HCT116 (cell line): Measurements from ENCODE around the gene RBP4. TPM values are rescaled to one million over a fixed set of nuclear protein-coding genes. Genes with fewer than 3 reads are reported as not detected.

Experiments used
- ATAC-seq: fragments of 200-7000 bp; cut with Tn5 transposase; 2 replicates; pipeline ENCODE4 v1.9.1; 2020; ENCODE audit warnings: mild to moderate bottlenecking, moderate library complexity
- BruUV-seq: library from RNA; stranded (reverse); fragments of 400-500 nt; replicated peaks from 2 replicates; lab custom pipeline; 2021; lab: Mats Ljungman, UMichigan
- CTCF ChIA-PET: fragments of 300-600 bp; sonication (Branson Sonifier 250); formaldehyde crosslinking; loops from one replicate; lab custom pipeline; 2021; ENCODE audit warnings: antibody characterized with exemption; lab: Charles Lee
- POLR2A ChIA-PET: fragments of 300-600, 350-600 bp; sonication (Branson Sonifier 250); formaldehyde crosslinking; loops from one replicate; lab custom pipeline; 2021; ENCODE audit warnings: antibody characterized with exemption; lab: Charles Lee
- RAD21 ChIA-PET, 2 experiments: fragments of 300-600 bp; sonication (Branson Sonifier 250); formaldehyde crosslinking; loops; one replicate each; lab custom pipeline; 2023; ENCODE audit warnings: low total read pairs in 2 of 2; ENCODE audit not compliant: uncharacterized antibody in 2 of 2, unreplicated experiment in 2 of 2, low non-redundant PET in 1 of 2; lab: Charles Lee
- DNase-seq: peaks from one replicate; pipeline ENCODE4 v3.0.0-alpha.2; 2010; ENCODE audit warnings: low read depth, low spot score
- H2AFZ ChIP-seq: fragments of 200-600 bp; shearing (Covaris generic), sonication (generic); 2 replicates; pipeline ENCODE4 v1.6.1; 2017; ENCODE audit warnings: low read depth, mixed run types, mixed read lengths, antibody characterized with exemption, low read length; ENCODE audit not compliant: poor library complexity, severe bottlenecking
- H3K27ac ChIP-seq: 2 replicates; pipeline ENCODE4 v1.5.1; 2012; ENCODE audit warnings: low read depth, low read length
- H3K27me3 ChIP-seq: fragments of 200-600 bp; sonication (generic); 2 replicates; pipeline ENCODE4 v1.6.1; 2016; ENCODE audit warnings: mixed run types, low read length, mixed read lengths; ENCODE audit not compliant: insufficient read depth
- H3K36me3 ChIP-seq, 2 experiments: fragments of 200-500 bp in 1 of 2; fragments of 200-600 bp in 1 of 2; sonication (Bioruptor generic) in 1 of 2; sonication (generic) in 1 of 2; 2 replicates each; pipeline versions ENCODE4 v1.5.1 to v1.6.1; 2014 to 2016; ENCODE audit warnings: low read length in 2 of 2, inconsistent platforms in 1 of 2, mixed read lengths in 1 of 2, mixed run types in 1 of 2; ENCODE audit not compliant: insufficient read depth in 2 of 2, control insufficient read depth in 1 of 2
- H3K4me1 ChIP-seq, 2 experiments: fragments of 200-600 bp in 1 of 2; sonication (generic) in 1 of 2; 2 replicates each; pipeline versions ENCODE4 v1.5.1 to v1.6.1; 2012 to 2017; ENCODE audit warnings: low read length in 2 of 2, inconsistent platforms in 1 of 2, mild to moderate bottlenecking in 1 of 2, mixed read lengths in 1 of 2, mixed run types in 1 of 2, moderate library complexity in 1 of 2; ENCODE audit not compliant: insufficient read depth in 2 of 2, control insufficient read depth in 1 of 2
- H3K4me2 ChIP-seq: fragments of 200-600 bp; sonication (generic); 2 replicates; pipeline ENCODE4 v1.6.1; 2017; ENCODE audit warnings: mixed run types, low read length, mixed read lengths
- H3K4me3 ChIP-seq, 2 experiments: fragments of 200-600 bp in 1 of 2; sonication (generic) in 1 of 2; replicated peaks in 1 of 2; 2 replicates each; pipeline ENCODE4 v1.5.1; 2011 to 2016; ENCODE audit warnings: low read length in 2 of 2, control low read depth in 1 of 2, low read depth in 1 of 2, mild to moderate bottlenecking in 1 of 2, mixed read lengths in 1 of 2, mixed run types in 1 of 2
- H3K79me2 ChIP-seq: fragments of 200-600 bp; sonication (generic); 2 replicates; pipeline ENCODE4 v1.6.1; 2017; ENCODE audit warnings: mild to moderate bottlenecking, mixed run types, low read length, moderate library complexity, mixed read lengths; ENCODE audit not compliant: insufficient read depth
- H3K9ac ChIP-seq: fragments of 200-600 bp; sonication (generic); 2 replicates; pipeline ENCODE4 v1.6.1; 2016; ENCODE audit warnings: low read length, mixed read lengths
- H3K9me2 ChIP-seq: fragments of 200-600 bp; sonication (generic), shearing (Covaris generic); 2 replicates; pipeline ENCODE4 v1.6.1; 2017; ENCODE audit warnings: mixed run types, mild to moderate bottlenecking, moderate library complexity; ENCODE audit not compliant: insufficient read depth
- H3K9me3 ChIP-seq, 2 experiments: fragments of 200-500 bp in 1 of 2; fragments of 200-600 bp in 1 of 2; sonication (Bioruptor generic) in 1 of 2; sonication (generic) in 1 of 2; 2 replicates each; pipeline ENCODE4 v1.6.1; 2014 to 2017; ENCODE audit warnings: low read length in 2 of 2, mixed read lengths in 2 of 2, inconsistent platforms in 1 of 2, low read depth in 1 of 2, mild to moderate bottlenecking in 1 of 2, mixed run types in 1 of 2, moderate library complexity in 1 of 2; ENCODE audit not compliant: control insufficient read depth in 1 of 2, insufficient read depth in 1 of 2
- H4K20me1 ChIP-seq: fragments of 200-600 bp; sonication (generic), shearing (Covaris generic); 2 replicates; pipeline ENCODE4 v1.6.1; 2017; ENCODE audit warnings: mixed run types, mild to moderate bottlenecking, moderate library complexity; ENCODE audit not compliant: insufficient read depth
- EZH2 ChIP-seq: fragments of 200-600 bp; sonication (generic); IDR thresholded peaks from 2 replicates; pipeline ENCODE4 v1.6.1; 2017; ENCODE audit warnings: antibody characterized with exemption, mixed run types
- POLR2AphosphoS5 ChIP-seq: IDR thresholded peaks from 2 replicates; pipeline ENCODE4 v1.6.1; 2011; ENCODE audit warnings: mild to moderate bottlenecking, low read depth, low read length, moderate library complexity
- SRF ChIP-seq: IDR thresholded peaks from 2 replicates; pipeline ENCODE4 v1.6.1; 2012; ENCODE audit warnings: low read depth
- ZNF274 ChIP-seq: fragments of 200-500 bp; sonication (Bioruptor generic); IDR thresholded peaks from 2 replicates; pipeline ENCODE4 v1.6.1; 2014; ENCODE audit warnings: mild to moderate bottlenecking, low read depth, low read length, inconsistent platforms
- intact Hi-C: fragments of 100-400 bp; cut with micrococcal nuclease; formaldehyde crosslinking; loops from 2 replicates; pipeline ENCODE4 v1.10.0; 2022
- total RNA-seq: library from RNA; stranded (reverse); gene quantifications from one replicate; pipeline ENCODE4 v1.2.1, GENCODE V29; 2021; ENCODE audit not compliant: unreplicated experiment
- TF ChIP-seq, protein P1 (sequence below): IDR thresholded peaks from 2 replicates; pipeline ENCODE4 v1.6.1; 2012; ENCODE audit warnings: low read depth
- TF ChIP-seq, protein P2 (sequence below): IDR thresholded peaks from 2 replicates; pipeline ENCODE4 v1.6.1; 2011; ENCODE audit warnings: mild to moderate bottlenecking, low read length, moderate library complexity; ENCODE audit not compliant: insufficient replicate concordance; ENCODE audit errors: extremely low read depth

The RBP4 gene
- total RNA-seq, 1 experiment from 2014 or later, result 2.4 TPM

DNA sequence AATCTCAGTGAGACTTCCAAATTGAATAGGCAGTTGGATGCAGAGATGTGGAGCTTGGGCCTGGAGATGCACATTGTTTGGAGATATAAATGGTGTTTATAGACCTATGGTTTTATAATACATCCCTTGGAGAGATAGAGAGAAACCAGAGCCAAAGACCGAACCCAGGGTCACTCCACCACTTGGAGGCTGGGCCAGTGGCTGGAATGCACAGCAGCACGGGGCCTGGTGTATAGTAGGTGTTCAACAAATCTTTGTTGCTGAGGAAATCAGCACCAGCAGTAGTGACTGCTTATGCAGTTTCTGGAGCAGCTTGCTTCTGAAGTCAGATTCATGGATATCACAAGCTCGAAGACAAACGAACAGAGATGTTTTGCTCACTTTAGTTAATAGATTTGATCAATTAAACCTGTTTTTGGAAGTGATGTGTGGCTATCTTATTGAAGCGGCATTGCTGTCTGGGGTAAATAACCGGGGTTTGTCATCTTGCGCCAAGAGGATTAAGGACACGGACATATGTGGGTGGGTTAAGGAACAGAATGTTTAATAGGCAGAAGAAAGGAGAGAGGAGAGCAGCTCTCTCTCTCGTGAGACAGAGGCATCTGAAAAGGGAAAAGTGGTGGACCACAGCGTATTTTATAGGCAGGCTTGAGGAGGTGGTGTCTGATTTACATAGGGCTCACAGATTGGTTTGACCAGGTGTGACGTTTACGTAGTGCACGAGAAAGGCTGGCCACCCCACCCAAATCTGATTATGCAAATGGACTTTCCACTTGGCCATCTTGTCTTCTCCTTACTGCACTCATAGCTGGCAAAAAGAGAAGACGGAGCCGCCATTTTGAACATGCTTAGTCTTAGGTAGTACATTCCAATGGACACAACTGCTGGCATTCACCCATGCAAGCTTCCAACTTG, 11.1 kb downstream of the RBP4 start:
- ChIA-PET RAD21 (no interaction called here), POLR2A (no interaction called here), CTCF (no interaction called here)
- no peak overlapping the region for H3K9ac ChIP-seq
- no peak overlapping the region for H3K4me2 ChIP-seq
- no peaks in the 10 kb centered on the region for H4K20me1 ChIP-seq
- H3K4me1 ChIP-seq, result no peaks in the 10 kb centered on the region
- no peak for ATAC-seq
- intact Hi-C loops, result no loop called here
- no peak for DNase-seq
- H3K27me3 ChIP-seq, result no peaks in the 10 kb centered on the region
- no peaks in the 10 kb centered on the region for H3K79me2 ChIP-seq
- no peaks in the 10 kb centered on the region for H3K9me2 ChIP-seq
- H3K4me3 ChIP-seq, result no peak overlapping the region
- no peaks in the 10 kb centered on the region for H3K36me3 ChIP-seq
- TF ChIP-seq, protein P1, sequence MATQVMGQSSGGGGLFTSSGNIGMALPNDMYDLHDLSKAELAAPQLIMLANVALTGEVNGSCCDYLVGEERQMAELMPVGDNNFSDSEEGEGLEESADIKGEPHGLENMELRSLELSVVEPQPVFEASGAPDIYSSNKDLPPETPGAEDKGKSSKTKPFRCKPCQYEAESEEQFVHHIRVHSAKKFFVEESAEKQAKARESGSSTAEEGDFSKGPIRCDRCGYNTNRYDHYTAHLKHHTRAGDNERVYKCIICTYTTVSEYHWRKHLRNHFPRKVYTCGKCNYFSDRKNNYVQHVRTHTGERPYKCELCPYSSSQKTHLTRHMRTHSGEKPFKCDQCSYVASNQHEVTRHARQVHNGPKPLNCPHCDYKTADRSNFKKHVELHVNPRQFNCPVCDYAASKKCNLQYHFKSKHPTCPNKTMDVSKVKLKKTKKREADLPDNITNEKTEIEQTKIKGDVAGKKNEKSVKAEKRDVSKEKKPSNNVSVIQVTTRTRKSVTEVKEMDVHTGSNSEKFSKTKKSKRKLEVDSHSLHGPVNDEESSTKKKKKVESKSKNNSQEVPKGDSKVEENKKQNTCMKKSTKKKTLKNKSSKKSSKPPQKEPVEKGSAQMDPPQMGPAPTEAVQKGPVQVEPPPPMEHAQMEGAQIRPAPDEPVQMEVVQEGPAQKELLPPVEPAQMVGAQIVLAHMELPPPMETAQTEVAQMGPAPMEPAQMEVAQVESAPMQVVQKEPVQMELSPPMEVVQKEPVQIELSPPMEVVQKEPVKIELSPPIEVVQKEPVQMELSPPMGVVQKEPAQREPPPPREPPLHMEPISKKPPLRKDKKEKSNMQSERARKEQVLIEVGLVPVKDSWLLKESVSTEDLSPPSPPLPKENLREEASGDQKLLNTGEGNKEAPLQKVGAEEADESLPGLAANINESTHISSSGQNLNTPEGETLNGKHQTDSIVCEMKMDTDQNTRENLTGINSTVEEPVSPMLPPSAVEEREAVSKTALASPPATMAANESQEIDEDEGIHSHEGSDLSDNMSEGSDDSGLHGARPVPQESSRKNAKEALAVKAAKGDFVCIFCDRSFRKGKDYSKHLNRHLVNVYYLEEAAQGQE, result no peak
- TF ChIP-seq, protein P2, sequence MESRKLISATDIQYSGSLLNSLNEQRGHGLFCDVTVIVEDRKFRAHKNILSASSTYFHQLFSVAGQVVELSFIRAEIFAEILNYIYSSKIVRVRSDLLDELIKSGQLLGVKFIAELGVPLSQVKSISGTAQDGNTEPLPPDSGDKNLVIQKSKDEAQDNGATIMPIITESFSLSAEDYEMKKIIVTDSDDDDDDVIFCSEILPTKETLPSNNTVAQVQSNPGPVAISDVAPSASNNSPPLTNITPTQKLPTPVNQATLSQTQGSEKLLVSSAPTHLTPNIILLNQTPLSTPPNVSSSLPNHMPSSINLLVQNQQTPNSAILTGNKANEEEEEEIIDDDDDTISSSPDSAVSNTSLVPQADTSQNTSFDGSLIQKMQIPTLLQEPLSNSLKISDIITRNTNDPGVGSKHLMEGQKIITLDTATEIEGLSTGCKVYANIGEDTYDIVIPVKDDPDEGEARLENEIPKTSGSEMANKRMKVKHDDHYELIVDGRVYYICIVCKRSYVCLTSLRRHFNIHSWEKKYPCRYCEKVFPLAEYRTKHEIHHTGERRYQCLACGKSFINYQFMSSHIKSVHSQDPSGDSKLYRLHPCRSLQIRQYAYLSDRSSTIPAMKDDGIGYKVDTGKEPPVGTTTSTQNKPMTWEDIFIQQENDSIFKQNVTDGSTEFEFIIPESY, result no peak
- TF ChIP-seq SRF (no peak), ZNF274 (no peak), POLR2AphosphoS5 (no peak), EZH2 (no peak)
- H2AFZ ChIP-seq, result no peak overlapping the region
- no peaks in the 10 kb centered on the region for H3K9me3 ChIP-seq
- no TSS peak for BruUV-seq
- no peak overlapping the region for H3K27ac ChIP-seq
